Measurements from ENCODE around the gene TFAP2B.

GRCh38 chr6:50842861-50843384 is 24.3 kb downstream of the TFAP2B start:
- no peak for TF ChIP-seq POLR2AphosphoS5 (IDR thresholded peaks at IDR 0.05; ENCODE audit: low read depth)
- no peak for TF ChIP-seq CTCF (IDR thresholded peaks at IDR 0.05; ENCODE audit: insufficient read depth, low read length)
- TF ChIP-seq REST (IDR thresholded peaks at IDR 0.05; ENCODE audit: insufficient replicate concordance, low read depth), result no peak
